Muscle layer of duodenum (tissue), 2 donors: ENCODE data around the gene C19orf33.
"Not testable (repeated sequence)": the region's sequence is repeated elsewhere in the genome, so short reads cannot be mapped to it uniquely, and the experiment has no call there.

Experiments used
- H3K27ac ChIP-seq: one replicate; pipeline ENCODE4 v1.7.0; 2013; ENCODE audit warnings: mild to moderate bottlenecking, low read length
- H3K27me3 ChIP-seq: one replicate; pipeline ENCODE4 v1.7.0; 2013; ENCODE audit warnings: low read depth, mild to moderate bottlenecking, control low read depth, low read length
- H3K36me3 ChIP-seq, 2 donors: one replicate each; pipeline ENCODE4 v1.7.0; 2013; ENCODE audit warnings: low read length in 2 of 2, control low read depth in 1 of 2, mild to moderate bottlenecking in 1 of 2; ENCODE audit not compliant: insufficient read depth in 2 of 2, control insufficient read depth in 1 of 2
- H3K4me1 ChIP-seq, 2 donors: one replicate each; pipeline ENCODE4 v1.7.0; 2013; ENCODE audit warnings: low read length in 2 of 2, mild to moderate bottlenecking in 2 of 2, control low read depth in 1 of 2, moderate library complexity in 1 of 2; ENCODE audit not compliant: insufficient read depth in 2 of 2, control insufficient read depth in 1 of 2
- H3K4me3 ChIP-seq, 2 donors: one replicate each; pipeline ENCODE4 v1.7.0; 2013; ENCODE audit warnings: low read length in 2 of 2, low read depth in 1 of 2, mild to moderate bottlenecking in 1 of 2
- H3K9me3 ChIP-seq, 2 donors: one replicate each; pipeline ENCODE4 v1.7.0; 2013; ENCODE audit warnings: low read length in 2 of 2, control low read depth in 1 of 2, mild to moderate bottlenecking in 1 of 2; ENCODE audit not compliant: control insufficient read depth in 1 of 2
- donor health status: healthy.

C19orf33 gene

DNA sequence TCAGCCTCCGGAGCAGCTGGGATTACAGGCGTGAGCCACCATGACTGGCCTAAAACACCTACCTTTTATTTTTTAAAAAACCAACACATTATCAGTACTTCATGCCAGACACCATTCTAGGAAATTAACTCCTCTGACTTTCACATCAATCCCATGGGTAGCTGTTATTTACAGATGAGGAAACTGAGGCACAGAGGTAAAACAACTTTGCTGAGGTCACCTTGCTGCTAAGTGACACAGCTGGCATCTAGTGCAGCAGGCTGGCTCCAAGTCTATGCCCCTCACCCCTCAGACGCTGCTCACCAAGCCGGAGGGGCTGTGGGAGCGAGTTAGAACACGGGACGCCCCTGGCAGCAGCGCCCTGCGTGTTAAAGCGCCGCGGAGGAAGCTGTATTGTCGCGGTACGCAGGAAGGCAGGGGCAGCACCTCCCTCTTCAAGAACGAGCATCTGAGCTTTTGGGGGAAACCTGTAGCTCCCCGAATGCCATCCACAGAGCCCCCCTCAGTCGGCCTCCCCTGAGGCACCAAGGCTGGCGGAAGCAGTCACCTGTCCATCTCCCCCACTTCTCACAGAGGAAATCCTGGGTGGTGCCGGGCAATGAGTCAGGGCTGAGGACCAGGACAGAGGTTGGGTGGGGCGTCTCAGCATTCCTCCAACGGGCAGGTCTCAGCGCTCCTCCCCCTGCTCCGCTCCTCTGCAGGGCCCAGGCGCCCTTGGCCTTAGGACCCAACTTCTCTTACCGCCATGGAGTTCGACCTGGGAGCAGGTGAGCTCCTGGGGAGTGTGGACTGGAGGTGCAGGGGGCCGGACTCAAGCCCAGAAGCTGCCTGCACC, at the start of gene C19orf33:
Gene C19orf33, plus strand, starts transcription at position 735 of the 835 bp plus-strand sequence. Its CDS starts 11 bp downstream, at position 746.
- no peaks in the 10 kb centered on the region for H3K4me1 ChIP-seq
- peaks cover 8 to 22% of the 10 kb centered on the region in 2 donors for H3K36me3 ChIP-seq

DNA sequence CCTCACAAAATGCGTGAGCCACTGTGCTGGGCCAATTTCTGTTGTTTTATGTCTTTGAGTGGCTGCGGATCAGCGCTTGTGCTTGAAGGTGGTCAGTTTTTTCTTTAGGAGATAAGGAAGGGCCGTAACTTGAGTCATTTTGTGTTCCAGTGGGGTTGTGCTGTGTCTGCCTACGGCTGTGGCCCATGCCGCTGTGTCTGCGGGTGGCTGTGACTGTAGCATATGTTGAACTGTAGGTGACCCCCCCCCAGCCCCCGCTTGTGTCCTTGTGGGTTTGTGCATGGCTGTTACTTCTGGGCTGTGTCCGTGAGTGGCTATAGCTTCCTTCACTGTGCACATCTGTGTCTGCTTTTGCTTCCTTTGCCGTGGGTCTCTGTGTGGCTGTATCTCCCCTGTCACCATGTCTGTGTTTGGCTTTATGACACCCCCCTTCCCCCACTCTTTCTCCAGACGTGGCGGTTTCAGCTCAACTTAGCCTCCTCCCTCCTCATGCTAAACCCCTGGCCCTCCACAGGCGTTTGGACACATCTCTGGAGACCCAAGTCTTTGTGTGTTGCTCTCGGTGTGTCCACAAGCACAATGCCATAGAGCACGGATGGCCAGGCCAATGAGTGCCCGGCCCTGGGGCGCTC, 48.6 kb upstream of the C19orf33 start:
- Histone ChIP-seq H3K27me3 (no peaks in the 10 kb centered on the region), H3K27ac (no peak overlapping the region), H3K4me3 (peak overlapping the region; percentile 56 to 72), H3K36me3 (no peaks in the 10 kb centered on the region), H3K9me3 (no peaks in the 10 kb centered on the region), H3K4me1 (peaks cover 0 to 33% of the 10 kb centered on the region in 2 donors)

More for the DNA sequence above, at the start of gene C19orf33:
- Histone ChIP-seq H3K27me3 (no peaks in the 10 kb centered on the region), H3K27ac (peak within 1 kb of the TSS; percentile 82), H3K4me3 (peak within 1 kb of the TSS in 1 of 2 donors; percentile 19), H3K9me3 (no peaks in the 10 kb centered on the region)

DNA sequence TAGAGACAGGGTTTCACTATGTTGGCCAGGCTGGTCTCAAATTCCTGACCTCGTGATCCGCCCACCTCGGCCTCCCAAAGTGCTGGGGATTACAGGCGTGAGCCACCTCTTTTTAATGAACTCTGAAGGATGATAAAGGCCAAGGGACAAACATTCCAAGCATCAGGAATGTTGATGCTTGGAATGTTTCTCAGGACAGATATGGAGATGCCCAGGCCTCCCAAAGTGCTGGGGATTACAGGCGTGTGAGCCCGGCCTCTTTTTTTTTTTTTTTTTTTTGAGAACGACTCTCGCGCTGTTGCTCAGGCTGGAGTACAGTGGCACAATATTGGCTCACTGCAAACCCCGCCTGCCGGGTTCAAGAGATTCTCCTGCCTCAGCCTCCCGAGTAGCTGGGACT, 42.1 kb upstream of the C19orf33 start:
- not testable (repeated sequence) for H3K27ac ChIP-seq, H3K4me3 ChIP-seq, H3K36me3 ChIP-seq, H3K9me3 ChIP-seq, H3K27me3 ChIP-seq
- H3K4me1 ChIP-seq, result peaks cover 4 to 13% of the 10 kb centered on the region in 2 donors

DNA sequence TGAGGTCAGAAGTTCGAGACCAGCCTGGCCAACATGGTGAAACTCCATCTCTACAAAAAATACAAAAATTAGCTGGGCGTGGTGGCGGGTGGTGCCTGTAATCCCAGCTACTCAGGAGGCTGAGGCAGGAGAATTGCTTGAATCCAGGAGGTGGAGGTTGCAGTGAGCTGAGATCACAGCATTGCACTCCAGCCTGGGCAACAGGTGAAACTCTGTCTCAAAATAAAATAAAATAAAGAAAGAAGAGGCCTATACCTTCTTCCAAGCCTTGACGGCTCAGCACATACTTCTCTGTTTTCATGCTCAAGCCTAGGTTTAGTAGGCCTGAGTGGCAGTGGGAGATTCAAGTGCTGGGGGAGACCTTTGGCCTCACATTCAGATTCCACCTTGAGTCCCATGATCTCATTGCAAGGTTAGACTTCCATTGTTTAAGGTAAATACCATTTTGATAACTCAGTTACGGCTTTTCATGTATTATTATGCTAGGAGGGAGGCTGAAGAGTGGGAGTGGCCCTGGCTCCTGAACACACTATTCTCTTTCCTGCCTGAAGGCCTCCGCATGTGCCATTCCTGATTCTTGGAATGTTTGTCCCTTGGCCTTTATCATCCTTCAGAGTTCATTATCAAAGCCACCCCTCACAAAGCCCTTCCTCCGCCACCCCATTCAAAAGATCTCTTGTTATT, 41.3 kb upstream of the C19orf33 start:
- H3K36me3 ChIP-seq, result no peaks in the 10 kb centered on the region
- H3K4me1 ChIP-seq, result peaks cover 4 to 13% of the 10 kb centered on the region in 2 donors
- H3K4me3 ChIP-seq, result no peak overlapping the region
- H3K27me3 ChIP-seq, result no peaks in the 10 kb centered on the region
- H3K27ac ChIP-seq, result no peak overlapping the region
- no peaks in the 10 kb centered on the region for H3K9me3 ChIP-seq

DNA sequence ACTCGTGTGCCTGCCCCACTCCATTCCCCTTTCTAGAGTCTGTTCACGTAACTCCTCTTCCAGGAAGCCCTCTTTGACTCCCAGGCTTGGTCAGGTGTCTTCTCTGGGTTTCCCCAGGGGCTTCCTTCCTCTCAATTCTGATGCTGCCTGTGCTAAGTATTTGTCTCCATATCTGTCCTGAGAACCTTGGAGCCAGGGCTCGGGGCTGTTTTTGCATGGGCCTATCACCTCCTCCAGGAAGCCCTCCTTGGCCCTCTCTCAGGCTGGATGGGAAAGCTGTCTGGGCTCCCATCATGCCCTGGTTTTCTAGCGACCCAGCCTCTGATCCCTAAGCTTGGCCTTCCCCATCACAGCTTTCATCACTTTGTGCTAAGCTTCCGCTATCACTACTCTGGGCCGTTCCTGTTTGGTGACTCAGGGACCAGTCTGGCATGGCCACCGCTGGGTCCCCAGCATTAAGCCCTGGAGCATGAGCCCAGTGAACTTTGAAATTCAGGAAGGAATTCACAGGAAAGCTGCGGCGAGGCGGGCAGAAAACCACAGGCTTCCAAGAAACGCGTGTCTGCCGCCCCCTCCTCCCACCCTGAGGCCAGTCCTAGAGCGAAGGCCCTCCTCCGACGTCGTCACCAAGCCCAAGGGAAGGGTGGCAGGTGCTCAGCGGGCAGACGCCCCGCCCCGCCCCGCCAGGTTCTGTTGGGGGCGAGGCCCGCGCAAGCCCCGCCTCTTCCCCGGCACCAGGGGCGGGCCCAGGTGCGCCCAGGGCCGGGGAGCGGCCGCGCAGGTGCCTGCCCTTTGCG, 40.2 kb upstream of the C19orf33 start:
- Histone ChIP-seq H3K9me3 (no peaks in the 10 kb centered on the region), H3K27me3 (no peaks in the 10 kb centered on the region), H3K36me3 (no peaks in the 10 kb centered on the region), H3K4me3 (peak overlapping the region; percentile 16 to 73), H3K27ac (peak overlapping the region; percentile 31), H3K4me1 (peaks cover 4 to 13% of the 10 kb centered on the region in 2 donors)

DNA sequence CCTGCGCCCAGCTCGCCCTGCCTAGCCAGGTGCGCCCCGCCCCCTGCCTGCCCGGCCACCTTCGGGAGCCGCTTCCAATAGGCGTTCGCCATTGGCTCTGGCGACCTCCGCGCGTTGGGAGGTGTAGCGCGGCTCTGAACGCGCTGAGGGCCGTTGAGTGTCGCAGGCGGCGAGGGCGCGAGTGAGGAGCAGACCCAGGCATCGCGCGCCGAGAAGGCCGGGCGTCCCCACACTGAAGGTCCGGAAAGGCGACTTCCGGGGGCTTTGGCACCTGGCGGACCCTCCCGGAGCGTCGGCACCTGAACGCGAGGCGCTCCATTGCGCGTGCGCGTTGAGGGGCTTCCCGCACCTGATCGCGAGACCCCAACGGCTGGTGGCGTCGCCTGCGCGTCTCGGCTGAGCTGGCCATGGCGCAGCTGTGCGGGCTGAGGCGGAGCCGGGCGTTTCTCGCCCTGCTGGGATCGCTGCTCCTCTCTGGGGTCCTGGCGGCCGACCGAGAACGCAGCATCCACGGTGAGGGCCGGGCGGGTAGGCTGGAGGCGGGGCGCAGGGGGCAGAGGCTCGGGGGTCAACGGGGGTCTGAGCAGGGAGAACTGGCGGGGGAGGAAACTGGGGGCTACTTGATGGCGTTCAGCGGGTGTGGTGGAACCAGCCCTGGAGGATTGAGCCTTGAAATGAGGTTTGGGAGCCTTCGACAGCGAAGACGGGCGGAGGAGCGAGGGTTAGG, 39.4 kb upstream of the C19orf33 start, which contains the start of gene SPINT2:
Gene SPINT2, plus strand, starts transcription at position 88 of the 727 bp plus-strand sequence. Its CDS starts 320 bp downstream, at position 408.
- peak within 1 kb of the TSS; percentile 71 for H3K27ac ChIP-seq
- peak within 1 kb of the TSS; percentile 51 to 73 for H3K4me3 ChIP-seq
- no peaks in the 10 kb centered on the region for H3K9me3 ChIP-seq
- H3K36me3 ChIP-seq, result no peaks in the 10 kb centered on the region
- H3K4me1 ChIP-seq, result peaks cover 4 to 13% of the 10 kb centered on the region in 2 donors
- no peaks in the 10 kb centered on the region for H3K27me3 ChIP-seq

DNA sequence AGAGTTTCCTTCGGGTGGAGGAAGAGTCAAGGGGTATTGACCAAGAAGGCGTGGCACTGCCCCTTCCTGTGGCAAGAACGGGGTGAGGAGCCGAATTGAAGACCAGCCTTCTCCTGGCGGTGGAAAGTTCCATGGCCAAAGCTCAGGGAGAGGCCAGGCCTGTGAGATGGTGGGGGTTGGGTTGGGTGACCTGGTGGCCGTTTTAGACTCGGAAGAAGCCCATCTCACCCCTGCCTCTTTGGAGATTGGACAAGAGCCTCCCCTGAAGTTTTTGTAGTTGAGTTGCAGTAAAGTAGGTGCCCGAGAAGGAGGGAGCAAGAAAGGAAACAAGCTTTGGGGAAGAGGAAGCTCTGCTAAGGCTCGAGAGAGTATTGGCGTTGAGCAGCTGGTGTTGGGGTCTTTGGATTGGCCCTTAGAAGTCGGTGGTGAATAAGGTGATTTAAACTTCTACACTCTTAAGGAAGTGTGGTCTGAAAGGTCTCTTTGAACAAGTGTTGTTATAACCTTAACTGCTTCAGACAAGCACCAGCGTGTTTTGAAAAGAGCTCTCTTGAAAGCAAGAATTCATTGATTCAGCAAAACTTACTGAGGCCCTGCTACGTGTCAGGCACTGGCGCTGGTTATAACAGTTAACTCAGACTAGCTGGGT, 38.7 kb upstream of the C19orf33 start:
- peaks cover 4 to 13% of the 10 kb centered on the region in 2 donors for H3K4me1 ChIP-seq
- peak overlapping the region; percentile 51 to 73 for H3K4me3 ChIP-seq
- no peaks in the 10 kb centered on the region for H3K36me3 ChIP-seq
- no peaks in the 10 kb centered on the region for H3K27me3 ChIP-seq
- peak overlapping the region; percentile 71 for H3K27ac ChIP-seq
- no peaks in the 10 kb centered on the region for H3K9me3 ChIP-seq

DNA sequence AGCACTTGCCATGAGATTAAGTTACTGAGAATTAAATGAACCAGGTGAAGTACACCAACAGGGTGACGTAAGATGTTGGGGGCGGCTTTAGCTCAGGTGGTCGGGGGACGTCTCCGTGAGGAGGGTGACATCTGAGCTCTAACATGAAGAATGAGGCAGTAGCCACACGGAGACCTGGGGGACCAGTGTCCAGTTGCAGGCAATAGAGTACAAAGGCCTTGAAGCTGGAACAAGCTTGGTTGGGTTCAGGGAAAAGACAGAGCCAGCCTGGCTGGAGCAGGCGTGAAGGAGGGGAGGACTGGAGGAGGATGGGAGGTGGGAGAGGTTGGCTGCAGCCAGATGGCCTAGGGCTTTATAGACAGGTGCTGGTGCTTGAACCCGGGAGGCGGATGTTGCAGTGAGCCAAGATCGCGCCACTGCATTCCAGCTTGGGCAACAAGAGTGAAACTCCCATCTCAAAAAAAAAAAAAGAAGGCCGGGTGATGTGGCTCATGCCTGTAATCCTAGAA, 38.1 kb upstream of the C19orf33 start:
- no peaks in the 10 kb centered on the region for H3K36me3 ChIP-seq
- H3K4me1 ChIP-seq, result peaks cover 4 to 13% of the 10 kb centered on the region in 2 donors
- no peaks in the 10 kb centered on the region for H3K9me3 ChIP-seq
- H3K27me3 ChIP-seq, result no peaks in the 10 kb centered on the region
- peak overlapping the region; percentile 71 for H3K27ac ChIP-seq
- H3K4me3 ChIP-seq, result peak overlapping the region in 1 of 2 donors; percentile 51

DNA sequence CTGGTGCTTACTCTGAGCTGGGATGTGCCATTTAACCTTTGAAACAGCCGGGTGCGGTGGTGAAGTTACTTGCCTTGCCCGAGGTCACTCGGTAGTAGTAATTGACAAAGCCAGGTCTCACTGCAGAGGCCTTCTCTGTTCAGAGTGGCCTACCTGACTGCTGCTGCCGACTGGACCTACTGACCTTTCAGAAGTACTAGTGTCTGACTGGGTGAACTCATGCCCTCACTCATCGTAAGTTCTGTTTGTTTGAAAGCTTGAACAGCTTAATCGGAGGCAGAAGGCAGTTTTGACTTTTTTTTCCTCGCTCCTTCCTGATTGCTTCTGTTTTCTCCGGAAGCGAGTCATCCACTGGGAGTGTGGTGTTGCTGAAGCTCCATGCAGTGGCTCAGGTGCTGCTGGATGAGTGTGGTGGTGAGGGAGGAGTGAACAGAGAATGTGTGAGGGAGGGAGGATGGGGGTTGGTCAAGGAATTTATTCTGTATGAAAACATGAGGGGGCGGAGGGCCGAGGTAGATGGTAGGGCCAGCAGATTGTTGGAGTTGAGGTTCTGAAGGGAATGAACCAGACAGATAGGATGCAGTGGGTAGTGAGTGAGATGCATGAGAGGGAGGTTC, 37.0 kb upstream of the C19orf33 start:
- Histone ChIP-seq H3K4me1 (peaks cover 4 to 13% of the 10 kb centered on the region in 2 donors), H3K4me3 (no peak overlapping the region), H3K9me3 (no peaks in the 10 kb centered on the region), H3K36me3 (no peaks in the 10 kb centered on the region), H3K27me3 (no peaks in the 10 kb centered on the region), H3K27ac (peak overlapping the region; percentile 43)
